Measurements from ENCODE around the gene NOTCH3.

NOTCH3 gene

GRCh38 chr19:15126131-15126910 is 74.5 kb downstream of the NOTCH3 start:
- TF ChIP-seq ZFX (IDR thresholded peaks at IDR 0.05; ENCODE audit: borderline replicate concordance) (no peak), CTCF (IDR thresholded peaks at IDR 0.05) (no peak)
- peak overlapping the region; percentile 76 for H3K27ac ChIP-seq

GRCh38 chr19:15125232-15126067 is 75.3 kb downstream of the NOTCH3 start:
- peak overlapping the region; percentile 76 for H3K27ac ChIP-seq
- TF ChIP-seq ZFX (IDR thresholded peaks at IDR 0.05; ENCODE audit: borderline replicate concordance) (no peak), CTCF (IDR thresholded peaks at IDR 0.05) (no peak)

- TF ChIP-seq ZFX (IDR thresholded peaks at IDR 0.05; ENCODE audit: borderline replicate concordance) (no peak), CTCF (IDR thresholded peaks at IDR 0.05) (no peak)
- H3K27ac ChIP-seq, result peak overlapping the region; percentile 76
Measured at GRCh38 chr19:15124572-15125231, 76.1 kb downstream of the NOTCH3 start.

GRCh38 chr19:15123900-15124299 is 76.9 kb downstream of the NOTCH3 start:
- peak overlapping the region; percentile 76 for H3K27ac ChIP-seq
- TF ChIP-seq CTCF (IDR thresholded peaks at IDR 0.05) (no peak), ZFX (IDR thresholded peaks at IDR 0.05; ENCODE audit: borderline replicate concordance) (no peak)

GRCh38 chr19:15123031-15123890 is 77.5 kb downstream of the NOTCH3 start:
- no peak for TF ChIP-seq CTCF (IDR thresholded peaks at IDR 0.05)
- TF ChIP-seq ZFX (IDR thresholded peaks at IDR 0.05; ENCODE audit: borderline replicate concordance), result no peak
- no peak overlapping the region for H3K27ac ChIP-seq

GRCh38 chr19:15122331-15123030 is 78.3 kb downstream of the NOTCH3 start:
- TF ChIP-seq CTCF (IDR thresholded peaks at IDR 0.05), result no peak
- no peak for TF ChIP-seq ZFX (IDR thresholded peaks at IDR 0.05; ENCODE audit: borderline replicate concordance)

More at GRCh38 chr19:15122331-15123030, 78.3 kb downstream of the NOTCH3 start:
- no peak overlapping the region for H3K27ac ChIP-seq
